HCT116 (cell line): ENCODE results near the gene EFNB1. TPM values are rescaled to one million over a fixed set of nuclear protein-coding genes. Genes with fewer than 3 reads are reported as not detected.

ENCODE experiments used
- ATAC-seq: fragments of 200-7000 bp; cut with Tn5 transposase; 2 replicates; pipeline ENCODE4 v1.9.1; 2020; ENCODE audit warnings: mild to moderate bottlenecking, moderate library complexity
- BruUV-seq: library from RNA; stranded (reverse); fragments of 400-500 nt; replicated peaks from 2 replicates; lab custom pipeline; 2021; lab: Mats Ljungman, UMichigan
- CTCF ChIA-PET: fragments of 300-600 bp; sonication (Branson Sonifier 250); formaldehyde crosslinking; loops from one replicate; lab custom pipeline; 2021; ENCODE audit warnings: antibody characterized with exemption; lab: Charles Lee
- POLR2A ChIA-PET: fragments of 300-600, 350-600 bp; sonication (Branson Sonifier 250); formaldehyde crosslinking; loops from one replicate; lab custom pipeline; 2021; ENCODE audit warnings: antibody characterized with exemption; lab: Charles Lee
- RAD21 ChIA-PET, 2 experiments: fragments of 300-600 bp; sonication (Branson Sonifier 250); formaldehyde crosslinking; loops; one replicate each; lab custom pipeline; 2023; ENCODE audit warnings: low total read pairs in 2 of 2; ENCODE audit not compliant: uncharacterized antibody in 2 of 2, unreplicated experiment in 2 of 2, low non-redundant PET in 1 of 2; lab: Charles Lee
- DNase-seq: peaks from one replicate; pipeline ENCODE4 v3.0.0-alpha.2; 2010; ENCODE audit warnings: low read depth, low spot score
- H2AFZ ChIP-seq: fragments of 200-600 bp; shearing (Covaris generic), sonication (generic); 2 replicates; pipeline ENCODE4 v1.6.1; 2017; ENCODE audit warnings: low read depth, mixed run types, mixed read lengths, antibody characterized with exemption, low read length; ENCODE audit not compliant: poor library complexity, severe bottlenecking
- H3K27ac ChIP-seq: 2 replicates; pipeline ENCODE4 v1.5.1; 2012; ENCODE audit warnings: low read depth, low read length
- H3K27me3 ChIP-seq: fragments of 200-600 bp; sonication (generic); 2 replicates; pipeline ENCODE4 v1.6.1; 2016; ENCODE audit warnings: mixed run types, low read length, mixed read lengths; ENCODE audit not compliant: insufficient read depth
- H3K36me3 ChIP-seq, 2 experiments: fragments of 200-500 bp in 1 of 2; fragments of 200-600 bp in 1 of 2; sonication (Bioruptor generic) in 1 of 2; sonication (generic) in 1 of 2; 2 replicates each; pipeline versions ENCODE4 v1.5.1 to v1.6.1; 2014 to 2016; ENCODE audit warnings: low read length in 2 of 2, inconsistent platforms in 1 of 2, mixed read lengths in 1 of 2, mixed run types in 1 of 2; ENCODE audit not compliant: insufficient read depth in 2 of 2, control insufficient read depth in 1 of 2
- H3K4me1 ChIP-seq, 2 experiments: fragments of 200-600 bp in 1 of 2; sonication (generic) in 1 of 2; 2 replicates each; pipeline versions ENCODE4 v1.5.1 to v1.6.1; 2012 to 2017; ENCODE audit warnings: low read length in 2 of 2, inconsistent platforms in 1 of 2, mild to moderate bottlenecking in 1 of 2, mixed read lengths in 1 of 2, mixed run types in 1 of 2, moderate library complexity in 1 of 2; ENCODE audit not compliant: insufficient read depth in 2 of 2, control insufficient read depth in 1 of 2
- H3K4me2 ChIP-seq: fragments of 200-600 bp; sonication (generic); 2 replicates; pipeline ENCODE4 v1.6.1; 2017; ENCODE audit warnings: mixed run types, low read length, mixed read lengths
- H3K4me3 ChIP-seq, 2 experiments: fragments of 200-600 bp in 1 of 2; sonication (generic) in 1 of 2; replicated peaks in 1 of 2; 2 replicates each; pipeline ENCODE4 v1.5.1; 2011 to 2016; ENCODE audit warnings: low read length in 2 of 2, control low read depth in 1 of 2, low read depth in 1 of 2, mild to moderate bottlenecking in 1 of 2, mixed read lengths in 1 of 2, mixed run types in 1 of 2
- H3K79me2 ChIP-seq: fragments of 200-600 bp; sonication (generic); 2 replicates; pipeline ENCODE4 v1.6.1; 2017; ENCODE audit warnings: mild to moderate bottlenecking, mixed run types, low read length, moderate library complexity, mixed read lengths; ENCODE audit not compliant: insufficient read depth
- H3K9ac ChIP-seq: fragments of 200-600 bp; sonication (generic); 2 replicates; pipeline ENCODE4 v1.6.1; 2016; ENCODE audit warnings: low read length, mixed read lengths
- H3K9me2 ChIP-seq: fragments of 200-600 bp; sonication (generic), shearing (Covaris generic); 2 replicates; pipeline ENCODE4 v1.6.1; 2017; ENCODE audit warnings: mixed run types, mild to moderate bottlenecking, moderate library complexity; ENCODE audit not compliant: insufficient read depth
- H3K9me3 ChIP-seq, 2 experiments: fragments of 200-500 bp in 1 of 2; fragments of 200-600 bp in 1 of 2; sonication (Bioruptor generic) in 1 of 2; sonication (generic) in 1 of 2; 2 replicates each; pipeline ENCODE4 v1.6.1; 2014 to 2017; ENCODE audit warnings: low read length in 2 of 2, mixed read lengths in 2 of 2, inconsistent platforms in 1 of 2, low read depth in 1 of 2, mild to moderate bottlenecking in 1 of 2, mixed run types in 1 of 2, moderate library complexity in 1 of 2; ENCODE audit not compliant: control insufficient read depth in 1 of 2, insufficient read depth in 1 of 2
- H4K20me1 ChIP-seq: fragments of 200-600 bp; sonication (generic), shearing (Covaris generic); 2 replicates; pipeline ENCODE4 v1.6.1; 2017; ENCODE audit warnings: mixed run types, mild to moderate bottlenecking, moderate library complexity; ENCODE audit not compliant: insufficient read depth
- EGR1 ChIP-seq: IDR thresholded peaks from 2 replicates; pipeline ENCODE4 v1.6.1; 2012; ENCODE audit warnings: low read depth
- ELF1 ChIP-seq: IDR thresholded peaks from 2 replicates; pipeline ENCODE4 v1.6.1; 2012; ENCODE audit warnings: low read depth, borderline replicate concordance
- EZH2 ChIP-seq: fragments of 200-600 bp; sonication (generic); IDR thresholded peaks from 2 replicates; pipeline ENCODE4 v1.6.1; 2017; ENCODE audit warnings: antibody characterized with exemption, mixed run types
- EZH2phosphoT487 ChIP-seq: fragments of 200-600 bp; IDR thresholded peaks from 2 replicates; pipeline ENCODE4 v1.6.1; 2018; ENCODE audit warnings: antibody characterized with exemption, borderline replicate concordance
- SRF ChIP-seq: IDR thresholded peaks from 2 replicates; pipeline ENCODE4 v1.6.1; 2012; ENCODE audit warnings: low read depth
- TCF7L2 ChIP-seq: IDR thresholded peaks from 2 replicates; pipeline ENCODE4 v1.7.0; 2011; ENCODE audit warnings: borderline replicate concordance, inconsistent platforms; ENCODE audit not compliant: insufficient read depth, insufficient read length; ENCODE audit errors: extremely low read depth
- intact Hi-C: fragments of 100-400 bp; cut with micrococcal nuclease; formaldehyde crosslinking; loops from 2 replicates; pipeline ENCODE4 v1.10.0; 2022
- total RNA-seq: library from RNA; stranded (reverse); gene quantifications from one replicate; pipeline ENCODE4 v1.2.1, GENCODE V29; 2021; ENCODE audit not compliant: unreplicated experiment
- TF ChIP-seq, protein P1 (sequence below): IDR thresholded peaks from 2 replicates; pipeline ENCODE4 v1.6.1; 2012
- TF ChIP-seq, protein P2 (sequence below): IDR thresholded peaks from 2 replicates; pipeline ENCODE4 v1.6.1; 2011; ENCODE audit warnings: mild to moderate bottlenecking, low read length, moderate library complexity; ENCODE audit not compliant: insufficient replicate concordance; ENCODE audit errors: extremely low read depth
- TF ChIP-seq, protein P3 (sequence below): IDR thresholded peaks from 2 replicates; pipeline ENCODE4 v1.6.1; 2012; ENCODE audit warnings: low read depth
- TF ChIP-seq, protein P4 (sequence below), 3 experiments: fragments of 200-600 bp in 1 of 3; sonication (generic) in 1 of 3; IDR thresholded peaks in 2 of 3; conservative IDR thresholded peaks in 1 of 3; 2 replicates each; pipeline ENCODE4 v1.5.1; 2012 to 2017; ENCODE audit warnings: low read depth in 2 of 3, low read length in 2 of 3, antibody characterized with exemption in 1 of 3, borderline replicate concordance in 1 of 3, control low read depth in 1 of 3, mild to moderate bottlenecking in 1 of 3, mixed read lengths in 1 of 3, mixed run types in 1 of 3, moderate library complexity in 1 of 3; ENCODE audit not compliant: insufficient read depth in 1 of 3

Gene EFNB1
- total RNA-seq, 1 experiment from 2014 or later: 14.7 TPM

DNA sequence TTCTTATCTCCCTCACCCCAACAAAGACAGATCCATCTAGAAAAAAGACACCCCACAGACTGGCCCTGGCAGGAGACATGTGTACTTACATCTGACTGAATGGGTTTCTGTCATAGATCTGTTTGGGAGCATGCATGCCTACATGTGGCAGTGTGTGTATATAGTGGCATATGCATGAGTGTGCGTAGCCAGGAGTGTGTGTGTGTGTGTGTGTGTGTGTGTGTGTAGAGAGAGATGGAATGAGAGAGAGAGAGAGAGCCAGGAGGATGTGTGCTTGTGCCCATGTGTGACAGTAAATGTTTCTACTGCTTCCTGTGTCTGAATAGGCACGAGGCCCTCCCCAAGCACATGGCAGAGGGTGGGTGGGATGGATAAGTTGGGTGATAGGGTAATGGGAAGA lies 37.1 kb downstream of the EFNB1 start:
- POLR2A ChIA-PET: no interaction called here
- Histone ChIP-seq H3K9me3 (no peaks in the 10 kb centered on the region), H4K20me1 (no peaks in the 10 kb centered on the region), H3K4me3 (no peak overlapping the region), H3K4me1 (no peaks in the 10 kb centered on the region), H3K9ac (no peak overlapping the region), H3K27ac (no peak overlapping the region), H2AFZ (no peak overlapping the region), H3K36me3 (no peaks in the 10 kb centered on the region), H3K9me2 (no peaks in the 10 kb centered on the region), H3K27me3 (no peaks in the 10 kb centered on the region), H3K4me2 (no peak overlapping the region), H3K79me2 (no peaks in the 10 kb centered on the region)
- no TSS peak for BruUV-seq
- ATAC-seq: no peak
- no peak for DNase-seq
- intact Hi-C loops: no loop called here
- CTCF ChIA-PET: no interaction called here
- TF ChIP-seq SRF: no peak
- no peak for TF ChIP-seq ELF1
- TF ChIP-seq, protein P1, sequence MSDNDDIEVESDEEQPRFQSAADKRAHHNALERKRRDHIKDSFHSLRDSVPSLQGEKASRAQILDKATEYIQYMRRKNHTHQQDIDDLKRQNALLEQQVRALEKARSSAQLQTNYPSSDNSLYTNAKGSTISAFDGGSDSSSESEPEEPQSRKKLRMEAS: no peak
- TF ChIP-seq TCF7L2: no peak
- TF ChIP-seq EZH2phosphoT487: no peak
- TF ChIP-seq EGR1: no peak
- TF ChIP-seq, protein P2, sequence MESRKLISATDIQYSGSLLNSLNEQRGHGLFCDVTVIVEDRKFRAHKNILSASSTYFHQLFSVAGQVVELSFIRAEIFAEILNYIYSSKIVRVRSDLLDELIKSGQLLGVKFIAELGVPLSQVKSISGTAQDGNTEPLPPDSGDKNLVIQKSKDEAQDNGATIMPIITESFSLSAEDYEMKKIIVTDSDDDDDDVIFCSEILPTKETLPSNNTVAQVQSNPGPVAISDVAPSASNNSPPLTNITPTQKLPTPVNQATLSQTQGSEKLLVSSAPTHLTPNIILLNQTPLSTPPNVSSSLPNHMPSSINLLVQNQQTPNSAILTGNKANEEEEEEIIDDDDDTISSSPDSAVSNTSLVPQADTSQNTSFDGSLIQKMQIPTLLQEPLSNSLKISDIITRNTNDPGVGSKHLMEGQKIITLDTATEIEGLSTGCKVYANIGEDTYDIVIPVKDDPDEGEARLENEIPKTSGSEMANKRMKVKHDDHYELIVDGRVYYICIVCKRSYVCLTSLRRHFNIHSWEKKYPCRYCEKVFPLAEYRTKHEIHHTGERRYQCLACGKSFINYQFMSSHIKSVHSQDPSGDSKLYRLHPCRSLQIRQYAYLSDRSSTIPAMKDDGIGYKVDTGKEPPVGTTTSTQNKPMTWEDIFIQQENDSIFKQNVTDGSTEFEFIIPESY: no peak
- TF ChIP-seq EZH2: no peak
- TF ChIP-seq, protein P3, sequence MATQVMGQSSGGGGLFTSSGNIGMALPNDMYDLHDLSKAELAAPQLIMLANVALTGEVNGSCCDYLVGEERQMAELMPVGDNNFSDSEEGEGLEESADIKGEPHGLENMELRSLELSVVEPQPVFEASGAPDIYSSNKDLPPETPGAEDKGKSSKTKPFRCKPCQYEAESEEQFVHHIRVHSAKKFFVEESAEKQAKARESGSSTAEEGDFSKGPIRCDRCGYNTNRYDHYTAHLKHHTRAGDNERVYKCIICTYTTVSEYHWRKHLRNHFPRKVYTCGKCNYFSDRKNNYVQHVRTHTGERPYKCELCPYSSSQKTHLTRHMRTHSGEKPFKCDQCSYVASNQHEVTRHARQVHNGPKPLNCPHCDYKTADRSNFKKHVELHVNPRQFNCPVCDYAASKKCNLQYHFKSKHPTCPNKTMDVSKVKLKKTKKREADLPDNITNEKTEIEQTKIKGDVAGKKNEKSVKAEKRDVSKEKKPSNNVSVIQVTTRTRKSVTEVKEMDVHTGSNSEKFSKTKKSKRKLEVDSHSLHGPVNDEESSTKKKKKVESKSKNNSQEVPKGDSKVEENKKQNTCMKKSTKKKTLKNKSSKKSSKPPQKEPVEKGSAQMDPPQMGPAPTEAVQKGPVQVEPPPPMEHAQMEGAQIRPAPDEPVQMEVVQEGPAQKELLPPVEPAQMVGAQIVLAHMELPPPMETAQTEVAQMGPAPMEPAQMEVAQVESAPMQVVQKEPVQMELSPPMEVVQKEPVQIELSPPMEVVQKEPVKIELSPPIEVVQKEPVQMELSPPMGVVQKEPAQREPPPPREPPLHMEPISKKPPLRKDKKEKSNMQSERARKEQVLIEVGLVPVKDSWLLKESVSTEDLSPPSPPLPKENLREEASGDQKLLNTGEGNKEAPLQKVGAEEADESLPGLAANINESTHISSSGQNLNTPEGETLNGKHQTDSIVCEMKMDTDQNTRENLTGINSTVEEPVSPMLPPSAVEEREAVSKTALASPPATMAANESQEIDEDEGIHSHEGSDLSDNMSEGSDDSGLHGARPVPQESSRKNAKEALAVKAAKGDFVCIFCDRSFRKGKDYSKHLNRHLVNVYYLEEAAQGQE: no peak
- TF ChIP-seq, protein P4, sequence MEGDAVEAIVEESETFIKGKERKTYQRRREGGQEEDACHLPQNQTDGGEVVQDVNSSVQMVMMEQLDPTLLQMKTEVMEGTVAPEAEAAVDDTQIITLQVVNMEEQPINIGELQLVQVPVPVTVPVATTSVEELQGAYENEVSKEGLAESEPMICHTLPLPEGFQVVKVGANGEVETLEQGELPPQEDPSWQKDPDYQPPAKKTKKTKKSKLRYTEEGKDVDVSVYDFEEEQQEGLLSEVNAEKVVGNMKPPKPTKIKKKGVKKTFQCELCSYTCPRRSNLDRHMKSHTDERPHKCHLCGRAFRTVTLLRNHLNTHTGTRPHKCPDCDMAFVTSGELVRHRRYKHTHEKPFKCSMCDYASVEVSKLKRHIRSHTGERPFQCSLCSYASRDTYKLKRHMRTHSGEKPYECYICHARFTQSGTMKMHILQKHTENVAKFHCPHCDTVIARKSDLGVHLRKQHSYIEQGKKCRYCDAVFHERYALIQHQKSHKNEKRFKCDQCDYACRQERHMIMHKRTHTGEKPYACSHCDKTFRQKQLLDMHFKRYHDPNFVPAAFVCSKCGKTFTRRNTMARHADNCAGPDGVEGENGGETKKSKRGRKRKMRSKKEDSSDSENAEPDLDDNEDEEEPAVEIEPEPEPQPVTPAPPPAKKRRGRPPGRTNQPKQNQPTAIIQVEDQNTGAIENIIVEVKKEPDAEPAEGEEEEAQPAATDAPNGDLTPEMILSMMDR (IDR thresholded peaks at IDR 0.05 in 2 of 3, conservative IDR thresholded peaks at IDR 0.05 in 1 of 3; ENCODE audit: borderline replicate concordance in 1 of 3, insufficient read depth in 1 of 3, low read depth in 2 of 3, low read length in 2 of 3): no peak
- RAD21 ChIA-PET: no interaction called here
